EL (cell line): ENCODE results near the gene ZNF391.
"Not testable (repeated sequence)": the region's sequence is repeated elsewhere in the genome, so short reads cannot be mapped to it uniquely, and the experiment has no call there.

Source experiments
- DNase-seq: peaks from one replicate; pipeline ENCODE4 v3.0.0-alpha.2; 2016

Gene ZNF391

GRCh38 chr6:27424851-27425250 is 36.3 kb downstream of the ZNF391 start:
- DNase-seq: not testable (repeated sequence)

- no peak for DNase-seq
These were observed 37.6 kb downstream of the ZNF391 start for GRCh38 chr6:27426045-27426620.

GRCh38 chr6:27428502-27428901 is 39.9 kb downstream of the ZNF391 start:
- no peak for DNase-seq

GRCh38 chr6:27428966-27429365 is 40.4 kb downstream of the ZNF391 start:
- DNase-seq: no peak

GRCh38 chr6:27433714-27434113 is 45.2 kb downstream of the ZNF391 start:
- DNase-seq: no peak

GRCh38 chr6:27439371-27439770 is 50.8 kb downstream of the ZNF391 start:
- DNase-seq: no peak

- no peak for DNase-seq
These were observed 52.4 kb downstream of the ZNF391 start for GRCh38 chr6:27441001-27441400.

GRCh38 chr6:27442932-27443331 is 54.4 kb downstream of the ZNF391 start:
- no peak for DNase-seq

- no peak for DNase-seq
These were observed 59.9 kb downstream of the ZNF391 start for GRCh38 chr6:27448456-27448855.

GRCh38 chr6:27451660-27452390 is 63.3 kb downstream of the ZNF391 start:
- DNase-seq: no peak

- no peak for DNase-seq
These were observed 63.9 kb downstream of the ZNF391 start for GRCh38 chr6:27452496-27452897.
